Astrocyte (in vitro differentiated cells and primary cell): ENCODE results near the gene PRKCA.

Experiments used
- EZH2 ChIP-seq: IDR thresholded peaks from 2 replicates; pipeline ENCODE4 v1.6.1; 2012; ENCODE audit warnings: mild to moderate bottlenecking, low read length, inconsistent platforms; ENCODE audit not compliant: insufficient read depth
- TF ChIP-seq, protein P1 (sequence below): IDR thresholded peaks from 2 replicates; pipeline ENCODE4 v1.5.1; 2011; ENCODE audit warnings: low read depth, mild to moderate bottlenecking, inconsistent platforms, low read length, moderate library complexity; ENCODE audit not compliant: insufficient read depth

DNA sequence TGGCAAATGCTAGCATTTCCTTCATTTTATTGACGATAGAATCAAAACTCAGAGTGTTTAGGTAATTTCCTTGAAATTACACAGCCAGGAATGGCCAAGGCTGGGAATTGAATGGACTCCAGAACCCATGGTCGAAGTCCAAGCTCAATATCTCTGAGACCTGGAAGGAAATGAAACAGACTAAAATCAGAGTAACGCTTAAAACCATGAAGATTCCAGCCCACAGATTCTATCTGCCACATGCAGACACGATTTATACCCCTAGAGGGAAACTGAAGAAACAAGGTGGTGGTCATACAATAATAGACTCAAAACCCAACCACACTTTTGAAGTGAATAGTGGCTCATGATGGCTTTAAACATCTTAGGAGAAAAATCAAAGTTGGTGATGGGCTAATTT, 95.6 kb downstream of the PRKCA start:
- TF ChIP-seq, protein P1, sequence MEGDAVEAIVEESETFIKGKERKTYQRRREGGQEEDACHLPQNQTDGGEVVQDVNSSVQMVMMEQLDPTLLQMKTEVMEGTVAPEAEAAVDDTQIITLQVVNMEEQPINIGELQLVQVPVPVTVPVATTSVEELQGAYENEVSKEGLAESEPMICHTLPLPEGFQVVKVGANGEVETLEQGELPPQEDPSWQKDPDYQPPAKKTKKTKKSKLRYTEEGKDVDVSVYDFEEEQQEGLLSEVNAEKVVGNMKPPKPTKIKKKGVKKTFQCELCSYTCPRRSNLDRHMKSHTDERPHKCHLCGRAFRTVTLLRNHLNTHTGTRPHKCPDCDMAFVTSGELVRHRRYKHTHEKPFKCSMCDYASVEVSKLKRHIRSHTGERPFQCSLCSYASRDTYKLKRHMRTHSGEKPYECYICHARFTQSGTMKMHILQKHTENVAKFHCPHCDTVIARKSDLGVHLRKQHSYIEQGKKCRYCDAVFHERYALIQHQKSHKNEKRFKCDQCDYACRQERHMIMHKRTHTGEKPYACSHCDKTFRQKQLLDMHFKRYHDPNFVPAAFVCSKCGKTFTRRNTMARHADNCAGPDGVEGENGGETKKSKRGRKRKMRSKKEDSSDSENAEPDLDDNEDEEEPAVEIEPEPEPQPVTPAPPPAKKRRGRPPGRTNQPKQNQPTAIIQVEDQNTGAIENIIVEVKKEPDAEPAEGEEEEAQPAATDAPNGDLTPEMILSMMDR: no peak
- no peak for TF ChIP-seq EZH2
